ENCODE results near the gene DNAJC18.
"Not testable (repeated sequence)": the region's sequence is repeated elsewhere in the genome, so short reads cannot be mapped to it uniquely, and the experiment has no call there.

The DNAJC18 gene

GRCh38 chr5:139439013-139439903, at the start of gene DNAJC18:
Gene DNAJC18 (minus strand): TSS chr5:139439525. CDS start chr5:139439445, 80 bp downstream.
- DNase-seq (ENCODE audit: low spot score), result peak; percentile 70
- no peak for FAIRE-seq

GRCh38 chr5:139488260-139488659, 48.9 kb upstream of the DNAJC18 start:
- DNase-seq (ENCODE audit: low spot score) (no peak), FAIRE-seq (no peak)

GRCh38 chr5:139486201-139486600, 46.9 kb upstream of the DNAJC18 start:
- DNase-seq (ENCODE audit: low spot score), result no peak
- FAIRE-seq, result no peak

DNA sequence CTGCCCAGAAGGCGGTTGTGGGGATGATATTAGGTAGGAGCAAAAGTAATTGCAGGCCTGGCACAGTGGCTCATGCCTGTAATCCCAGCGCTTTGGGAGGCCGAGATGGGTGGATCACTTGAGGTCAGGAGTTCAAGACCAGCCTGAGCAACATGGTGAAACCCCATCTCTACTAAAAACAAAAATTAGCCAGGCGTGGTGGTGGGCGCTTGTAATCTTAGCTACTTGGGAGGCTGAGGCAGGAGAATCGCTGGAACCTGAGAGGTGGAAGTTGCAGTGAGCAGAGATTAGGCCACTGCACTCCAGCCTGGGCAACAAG, 43.5 kb upstream of the DNAJC18 start:
- FAIRE-seq; DNase-seq (ENCODE audit: low spot score): not testable (repeated sequence)

DNA sequence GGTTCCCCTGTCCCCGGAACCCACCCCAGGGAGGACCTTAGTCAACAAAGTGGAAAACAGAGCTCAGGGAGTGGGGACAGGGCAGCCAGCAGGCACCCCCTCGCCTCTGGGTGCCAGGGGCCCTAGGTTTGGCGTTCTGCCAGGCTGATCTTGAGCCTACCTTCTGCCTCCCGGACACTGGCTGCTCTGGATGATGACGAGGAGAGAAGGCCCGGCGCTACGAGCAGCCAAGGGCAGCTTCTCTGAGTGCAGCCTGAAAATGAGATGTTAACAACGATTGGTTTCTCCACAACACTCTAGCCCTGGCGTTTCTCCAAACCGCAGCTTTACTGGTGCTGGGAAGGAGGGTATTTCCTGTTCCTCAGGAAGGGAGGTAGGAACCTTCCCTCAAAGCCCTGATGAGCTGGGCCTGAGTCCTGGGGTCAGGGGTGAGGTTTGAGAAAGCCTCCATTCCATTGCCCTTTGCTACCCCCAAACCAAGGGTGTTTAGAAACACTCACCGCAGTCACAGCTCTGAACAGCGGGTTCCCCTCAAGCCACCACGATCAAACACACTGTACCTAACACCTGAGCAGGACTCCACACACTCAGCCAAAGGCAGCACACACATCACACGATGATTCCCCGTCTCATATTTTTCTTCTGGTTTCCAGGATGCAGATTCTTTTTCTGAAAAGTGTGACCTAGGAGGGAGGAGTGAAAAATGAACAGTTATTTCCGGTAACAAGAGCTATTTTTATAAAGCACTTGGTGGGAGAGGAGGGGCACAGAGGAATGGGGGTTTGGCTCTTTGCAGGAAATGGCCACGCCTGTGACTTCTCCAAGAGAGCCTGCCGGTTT, 42.9 kb upstream of the DNAJC18 start, which contains the start of gene STING1:
Gene STING1, minus strand, starts transcription at position 709 of the 840 bp plus-strand sequence. CDS start 1,054 bp downstream, outside the sequence.
- peak; percentile 92 for FAIRE-seq

GRCh38 chr5:139481580-139482049, 42.3 kb upstream of the DNAJC18 start:
- DNase-seq (ENCODE audit: low spot score) (peak; percentile 26), FAIRE-seq (no peak)

More for the DNA sequence above, 42.9 kb upstream of the DNAJC18 start, which contains the start of gene STING1:
- DNase-seq (ENCODE audit: low spot score), result peak; percentile 98

DNA sequence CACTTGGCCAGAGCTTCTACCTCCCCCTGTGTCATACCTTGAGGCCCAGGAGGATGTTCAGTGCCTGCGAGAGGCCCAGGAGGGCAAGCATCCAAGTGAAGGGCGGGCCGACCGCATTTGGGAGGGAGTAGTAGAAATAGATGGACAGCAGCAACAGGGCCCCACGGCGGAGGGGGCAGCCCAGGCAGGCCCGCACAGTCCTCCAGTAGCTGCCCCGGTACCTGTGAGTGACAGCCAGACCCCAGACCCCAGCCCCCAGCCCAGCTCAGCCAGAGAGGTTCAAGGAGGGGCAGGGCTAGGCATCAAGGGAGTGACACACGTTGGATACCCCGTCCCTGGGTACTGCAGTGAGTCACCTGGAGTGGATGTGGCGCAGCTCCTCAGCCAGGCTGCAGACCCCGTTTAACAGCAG, 41.8 kb upstream of the DNAJC18 start:
- no peak for FAIRE-seq
- DNase-seq (ENCODE audit: low spot score), result no peak

DNA sequence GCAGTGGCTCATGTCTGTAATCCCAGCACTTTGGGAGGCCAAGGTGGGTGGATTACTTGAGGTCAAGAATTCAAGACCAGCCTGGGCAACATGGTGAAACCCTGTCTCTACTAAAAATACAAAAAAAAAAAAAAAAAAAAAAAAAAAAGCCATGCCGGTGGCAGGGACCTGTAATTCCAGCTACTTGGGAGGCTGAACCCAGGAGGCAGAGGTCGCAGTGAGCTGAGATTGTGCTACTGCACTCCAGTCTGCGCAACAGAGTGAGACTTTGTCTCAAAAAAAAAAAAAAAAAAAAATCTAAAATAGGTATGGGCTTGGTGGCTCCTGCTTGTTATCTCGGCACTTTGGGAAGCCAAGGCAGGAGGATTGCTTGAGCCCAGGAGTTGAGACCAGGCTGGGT, 40.4 kb upstream of the DNAJC18 start:
- not testable (repeated sequence) for FAIRE-seq; DNase-seq (ENCODE audit: low spot score)

DNA sequence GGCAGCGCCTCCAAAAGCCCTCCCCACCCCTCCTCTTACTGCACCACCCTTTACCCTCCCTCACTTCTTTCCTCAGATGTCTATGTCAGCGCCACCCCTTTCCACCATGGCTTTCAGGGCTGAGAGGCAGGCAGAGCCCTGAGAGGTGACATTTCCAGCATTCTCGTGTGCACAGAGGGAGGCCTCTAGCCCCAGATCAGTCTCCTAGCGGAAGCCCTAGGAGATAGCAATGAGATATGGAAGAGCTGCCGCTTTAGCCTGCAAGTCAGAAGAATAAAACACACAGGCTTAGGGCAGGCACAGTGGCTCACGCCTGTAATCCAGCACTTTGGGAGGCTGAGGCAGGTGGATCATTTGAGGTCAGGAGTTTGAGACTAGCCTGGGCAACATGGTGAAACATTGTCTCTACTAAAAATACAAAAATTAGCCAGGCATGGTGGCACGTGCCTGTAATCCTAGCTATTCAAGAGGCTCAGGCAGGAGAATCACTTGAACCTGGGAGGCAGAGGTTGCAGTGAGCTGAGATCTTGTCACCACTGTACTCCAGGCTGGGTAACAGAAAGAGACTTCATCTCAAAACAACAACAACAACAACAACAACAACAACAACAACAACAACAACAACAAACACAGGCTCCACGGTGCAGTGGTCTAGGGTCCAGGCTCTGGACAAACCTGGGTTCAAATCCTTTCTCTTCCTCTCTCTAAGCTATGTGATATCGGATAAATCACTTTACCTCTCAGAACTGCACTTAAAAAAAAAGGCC, 39.5 kb upstream of the DNAJC18 start:
- FAIRE-seq; DNase-seq (ENCODE audit: low spot score): not testable (repeated sequence)

GRCh38 chr5:139475865-139476617, 36.7 kb upstream of the DNAJC18 start:
- DNase-seq (ENCODE audit: low spot score), result no peak
- FAIRE-seq, result no peak

- DNase-seq (ENCODE audit: low spot score), result no peak
- no peak for FAIRE-seq
These were observed 35.8 kb upstream of the DNAJC18 start for GRCh38 chr5:139474890-139475791.

GRCh38 chr5:139473565-139473964, 34.2 kb upstream of the DNAJC18 start:
- DNase-seq (ENCODE audit: low spot score), result no peak
- no peak for FAIRE-seq

DNA sequence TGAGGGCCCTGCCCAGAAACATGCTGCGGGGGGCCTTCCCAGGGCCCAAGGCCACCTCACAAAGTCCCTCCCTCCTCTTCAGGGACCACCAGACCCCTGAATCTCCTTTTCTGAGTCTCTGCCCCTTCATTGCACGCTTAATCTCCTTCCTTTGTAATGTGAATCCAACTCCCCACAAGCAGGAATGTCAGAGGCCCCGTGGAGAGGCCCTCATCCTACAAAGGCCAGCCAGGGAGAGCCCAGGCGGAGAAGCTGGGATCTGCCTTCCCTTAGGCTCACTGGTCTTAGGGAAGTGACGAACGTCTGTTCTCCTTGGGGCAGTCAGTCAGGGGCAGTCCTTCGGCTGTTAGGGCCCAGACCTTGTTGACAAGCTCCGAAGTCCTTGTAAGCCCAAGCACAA, 33.8 kb upstream of the DNAJC18 start:
- DNase-seq (ENCODE audit: low spot score) (no peak), FAIRE-seq (no peak)

DNA sequence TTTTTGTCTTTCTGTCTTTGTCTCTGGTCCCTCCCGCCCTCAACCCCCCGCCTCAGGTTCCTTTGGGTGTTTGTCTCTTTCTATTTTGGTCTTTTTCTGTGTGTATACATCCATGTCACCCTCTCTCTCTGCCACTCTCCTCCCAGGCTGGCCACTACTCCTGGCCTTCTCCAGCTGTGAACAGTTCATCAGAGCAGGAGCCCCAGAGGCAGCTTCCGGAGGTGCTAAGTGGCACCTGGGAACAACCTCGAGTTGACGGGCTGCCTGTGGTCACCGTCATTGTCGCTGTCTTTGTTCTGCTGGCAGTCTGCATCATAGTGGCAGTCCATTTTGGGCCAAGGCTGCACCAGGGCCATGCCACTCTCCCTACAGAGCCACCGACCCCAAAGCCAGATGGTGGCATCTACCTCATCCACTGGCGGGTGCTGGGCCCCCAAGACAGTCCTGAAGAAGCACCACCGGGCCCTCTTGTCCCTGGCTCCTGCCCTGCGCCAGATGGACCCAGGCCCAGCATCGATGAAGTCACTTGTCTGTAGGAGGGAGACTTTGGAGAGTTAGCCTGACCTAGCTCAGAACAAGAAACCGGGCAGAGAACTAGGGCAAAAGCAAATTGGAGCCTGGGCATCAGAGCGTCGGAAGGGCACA, 33.2 kb upstream of the DNAJC18 start:
- FAIRE-seq (no peak), DNase-seq (ENCODE audit: low spot score) (no peak)

DNA sequence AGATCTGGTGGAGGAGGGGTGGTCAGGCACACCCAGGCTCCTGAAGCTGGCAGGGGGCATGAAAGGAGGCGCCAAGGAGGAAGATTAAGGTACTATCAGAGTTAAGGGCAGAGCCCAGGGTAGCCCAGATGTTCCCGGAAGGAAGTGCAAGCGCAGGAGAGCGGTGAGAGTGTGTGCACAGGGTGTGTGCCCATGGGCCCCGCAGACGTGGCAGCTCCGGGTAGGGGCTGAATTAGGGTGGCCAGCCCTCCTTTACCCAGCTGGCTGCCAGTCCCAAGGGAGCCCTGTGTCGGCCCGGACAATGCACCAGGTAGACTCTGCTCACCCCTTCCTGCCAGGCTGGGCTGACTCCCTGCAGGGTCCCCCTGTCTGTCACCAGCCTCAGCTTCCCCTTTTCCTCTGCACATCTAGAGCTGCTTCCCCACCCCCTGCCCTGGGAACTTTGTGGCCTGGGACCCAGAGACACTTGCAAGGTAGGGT, 31.5 kb upstream of the DNAJC18 start, which contains the start of gene SMIM33:
Gene SMIM33, plus strand, starts transcription at position 184 of the 480 bp plus-strand sequence. Its CDS starts 118 bp downstream, at position 302.
- no peak for FAIRE-seq
- no peak for DNase-seq (ENCODE audit: low spot score)

- FAIRE-seq (no peak), DNase-seq (ENCODE audit: low spot score) (no peak)
These were observed 29.2 kb upstream of the DNAJC18 start for GRCh38 chr5:139468421-139468931.

- FAIRE-seq, result no peak
These were observed 23.4 kb upstream of the DNAJC18 start, which contains the start of gene ECSCR for GRCh38 chr5:139462586-139463276. Gene ECSCR (minus strand): TSS chr5:139462743. CDS start chr5:139462670, 73 bp downstream.

DNA sequence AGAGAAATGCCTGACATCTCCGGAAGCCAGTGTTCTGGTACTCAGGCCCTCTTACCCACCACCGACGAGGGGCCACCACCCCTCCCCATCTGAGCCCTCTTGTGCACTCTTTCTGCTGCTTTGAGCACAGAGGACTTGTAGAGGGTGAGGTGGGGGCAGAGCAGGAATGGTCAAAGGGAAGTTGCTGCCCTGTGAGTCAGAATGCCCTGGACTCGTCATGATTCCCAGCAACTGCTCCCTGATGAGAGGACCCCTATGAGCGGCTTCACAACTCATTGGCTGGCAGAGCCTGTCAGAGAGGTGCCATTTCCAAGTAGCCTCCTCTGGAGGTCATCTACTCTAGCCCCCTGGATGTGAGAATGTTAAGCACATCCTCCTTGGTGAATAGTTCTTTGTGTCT, 22.4 kb upstream of the DNAJC18 start:
- no peak for FAIRE-seq
- peak; percentile 62 for DNase-seq (ENCODE audit: low spot score)

More at GRCh38 chr5:139462586-139463276, 23.4 kb upstream of the DNAJC18 start, which contains the start of gene ECSCR:
- DNase-seq (ENCODE audit: low spot score), result no peak
